T-helper 1 cell treated with Interleukin-12 subunit alpha and Interleukin-12 subunit beta and Interleukin-4 antibody, amounts not matched to agents 30 ng/mL and 1 ng/mL, for 36 hours (primary cell): ENCODE results near the gene RDH14. TPM values are rescaled to one million over a fixed set of nuclear protein-coding genes. Genes with fewer than 3 reads are reported as not detected.

ENCODE experiments used
- intact Hi-C: fragments of 100-400 bp; cut with micrococcal nuclease; formaldehyde crosslinking; loops from one replicate; pipeline ENCODE4 v1.15.1; 2024
- total RNA-seq: library from RNA; stranded (reverse); gene quantifications from 2 replicates; pipeline ENCODE4 v1.2.3, GENCODE V29; 2022

RDH14 gene
- total RNA-seq, 1 donor from 2014 or later, result 12.6 TPM

DNA sequence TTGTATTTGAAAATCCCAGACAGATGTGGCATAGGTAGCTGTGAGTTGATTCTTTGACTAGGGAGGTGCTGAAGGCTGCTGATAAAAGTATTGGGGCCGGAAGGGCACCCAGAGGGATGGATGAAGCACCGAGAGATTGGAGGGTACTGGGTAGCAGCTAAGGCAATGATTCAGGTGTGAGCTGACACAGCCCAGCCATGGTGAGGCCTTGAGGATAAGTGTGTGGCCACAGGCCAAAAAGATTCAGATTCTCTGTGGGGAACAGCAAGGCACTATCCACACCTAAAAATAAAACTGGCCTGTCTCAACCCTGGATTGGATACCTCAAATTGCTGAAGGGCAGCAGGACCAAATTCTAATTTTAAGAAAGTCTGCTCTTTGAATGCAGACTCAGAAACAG is 35.2 kb downstream of the RDH14 start:
- intact Hi-C loops, result loop anchor here (10.0 kb wide), 1 partner anchor 470 kb away; no protein-coding TSS in a partner anchor

DNA sequence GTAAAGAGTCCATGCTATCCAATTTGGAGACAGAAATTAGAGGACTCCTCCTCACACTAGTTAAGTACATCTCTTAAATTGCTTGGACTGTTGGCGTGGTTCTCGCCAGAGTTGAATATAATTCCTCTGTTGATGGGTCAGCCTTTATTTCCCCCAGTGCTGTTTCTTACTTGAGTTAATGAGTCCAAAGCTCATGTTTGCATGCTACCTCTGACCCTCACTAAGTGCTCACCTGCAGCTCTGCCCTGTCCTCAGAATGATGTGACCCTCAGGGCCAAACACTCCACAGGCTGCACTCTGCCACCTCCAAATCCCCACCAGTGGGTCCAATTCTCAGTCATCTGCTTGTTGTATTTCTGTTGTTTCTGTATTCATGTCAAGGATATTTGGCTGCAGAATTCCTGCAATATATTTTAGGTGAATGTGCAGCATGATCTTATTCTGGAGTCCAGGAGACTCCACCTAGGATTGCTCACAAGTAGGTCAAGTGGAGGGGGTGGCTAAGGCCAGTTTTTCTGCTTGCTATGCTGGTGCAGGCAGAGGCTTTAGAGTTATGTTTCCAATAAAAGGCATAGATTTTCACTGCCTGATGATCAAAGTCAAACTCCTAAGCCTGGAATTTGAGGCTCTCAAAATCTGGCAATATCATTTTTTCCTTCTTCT is 37.8 kb downstream of the RDH14 start:
- intact Hi-C loops, result loop anchor here (1.0 to 10.0 kb wide), 3 partner anchors 85 to 1576 kb away; no protein-coding TSS in a partner anchor

DNA sequence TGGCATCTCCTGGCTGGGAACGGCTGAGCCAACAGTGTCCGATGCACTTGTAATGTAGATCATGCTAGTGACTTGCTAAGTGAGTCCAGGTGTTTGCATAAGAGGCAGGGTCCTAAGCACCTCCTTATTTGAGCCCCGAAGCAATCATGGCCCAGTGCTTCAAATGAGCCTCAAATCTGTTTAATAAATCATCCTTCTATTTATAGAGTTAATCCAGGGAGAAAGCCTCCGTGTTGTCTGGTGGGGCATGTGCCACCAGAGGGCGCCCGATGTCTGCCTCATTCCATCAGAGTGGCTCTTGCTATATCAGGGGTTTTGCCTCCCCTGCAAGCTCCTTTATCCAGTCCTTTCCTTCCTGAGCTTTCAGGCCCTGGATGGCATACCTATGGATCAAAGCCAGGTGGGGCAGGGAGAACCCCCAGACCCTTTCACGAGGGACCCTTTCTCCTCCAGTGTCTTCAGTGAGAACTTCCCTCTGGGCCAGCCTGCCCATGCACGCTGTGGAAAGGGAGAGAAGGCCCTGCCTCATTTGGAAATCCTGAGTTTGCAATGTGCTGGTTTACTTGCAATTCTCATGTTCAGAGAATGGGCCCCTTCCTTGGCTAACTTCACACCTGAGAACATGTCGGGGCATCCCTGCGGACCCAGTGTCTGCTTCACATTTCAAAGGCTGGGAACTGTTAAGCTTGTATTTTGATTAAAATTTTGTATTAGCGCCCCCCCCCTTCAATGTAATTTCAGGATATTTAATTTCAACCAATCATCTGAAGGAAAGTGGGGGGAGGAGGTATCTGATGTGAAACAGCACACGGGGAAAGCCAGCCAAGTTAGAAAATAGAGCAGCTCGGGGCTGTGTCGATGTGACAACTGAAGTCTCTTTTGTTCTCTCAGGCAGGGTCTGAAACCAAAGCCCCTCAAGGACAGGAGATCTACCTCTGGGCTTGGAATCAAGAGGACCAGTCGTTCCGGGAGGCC is 39.7 kb downstream of the RDH14 start:
- intact Hi-C loops, result loop anchor here (1.0 to 10.0 kb wide), 8 partner anchors 40 to 1343 kb away; partner anchors contain the start of gene RDH14

DNA sequence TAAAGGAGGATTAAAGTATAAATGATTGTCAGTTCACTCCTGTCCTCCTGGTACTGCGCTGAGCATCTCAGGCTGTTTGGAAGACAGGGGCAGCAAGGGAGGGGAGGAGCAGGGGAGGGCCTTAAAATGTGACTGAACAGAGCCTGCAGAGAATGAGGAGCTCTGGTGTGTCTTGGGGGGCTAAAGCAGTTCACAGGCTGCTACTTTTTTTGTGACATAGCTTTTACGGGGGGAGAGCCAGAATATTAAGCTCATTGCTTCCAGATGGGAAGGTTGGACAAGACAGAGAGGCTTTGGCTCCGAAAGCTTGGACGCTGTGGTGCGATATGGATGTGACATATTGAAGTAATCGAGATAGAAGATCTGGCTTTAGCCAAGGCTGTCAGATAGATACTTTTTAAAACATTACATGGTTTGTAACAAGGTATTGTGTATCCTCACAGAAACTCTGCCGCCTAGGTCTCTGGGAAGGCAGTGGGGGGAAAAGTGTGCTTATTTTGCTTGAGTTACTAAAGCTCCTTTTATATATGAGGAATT is 40.5 kb downstream of the RDH14 start:
- intact Hi-C loops, result loop anchor here (1.0 to 10.0 kb wide), 8 partner anchors 40 to 1343 kb away; partner anchors contain the start of gene RDH14

DNA sequence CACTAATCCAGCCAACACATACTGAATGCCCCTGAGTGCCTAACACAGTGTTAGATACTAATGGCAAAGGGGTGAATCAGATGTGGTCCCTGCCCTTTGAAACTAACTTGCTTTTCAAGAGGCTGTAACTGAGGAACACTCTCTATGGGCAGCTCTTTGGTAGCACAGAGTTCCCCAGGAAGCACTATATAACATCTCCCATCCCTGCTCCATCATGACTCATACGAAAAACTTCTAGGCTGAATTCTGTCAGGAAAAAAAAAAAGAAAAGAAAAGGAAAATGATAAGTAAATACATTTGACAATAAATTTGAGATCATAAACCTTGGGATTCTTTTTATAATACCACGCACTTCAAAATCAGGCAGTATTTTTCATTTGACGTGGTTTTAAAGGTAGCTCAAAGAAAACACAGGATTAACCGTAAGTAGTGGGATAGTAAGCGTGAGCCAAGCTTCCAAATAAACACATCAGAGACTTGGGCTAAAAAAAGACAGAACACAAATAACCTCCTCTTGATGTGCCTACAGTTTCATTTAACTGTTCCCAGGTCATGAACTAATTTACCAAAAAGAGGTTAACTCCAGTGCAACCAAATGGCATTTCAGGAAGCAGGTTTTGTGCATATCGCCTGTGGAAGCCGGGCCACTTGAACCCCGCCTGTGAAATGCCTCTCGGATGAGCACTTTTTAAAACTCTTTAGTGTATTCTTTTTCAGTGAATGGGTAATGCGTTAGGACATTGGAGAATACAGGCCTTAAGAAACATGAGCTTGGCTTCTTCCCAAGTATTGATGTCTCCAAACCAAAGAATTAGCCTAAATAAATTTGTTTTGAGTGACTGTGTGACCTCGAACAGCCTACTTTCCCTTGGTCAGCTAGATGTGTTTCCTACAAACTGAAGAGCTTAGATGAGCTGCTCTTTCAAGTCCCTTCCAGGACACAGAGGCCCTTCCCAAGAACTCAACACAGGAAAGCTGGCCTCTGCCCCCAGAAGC is 42.0 kb downstream of the RDH14 start:
- intact Hi-C loops, result no loop called here

DNA sequence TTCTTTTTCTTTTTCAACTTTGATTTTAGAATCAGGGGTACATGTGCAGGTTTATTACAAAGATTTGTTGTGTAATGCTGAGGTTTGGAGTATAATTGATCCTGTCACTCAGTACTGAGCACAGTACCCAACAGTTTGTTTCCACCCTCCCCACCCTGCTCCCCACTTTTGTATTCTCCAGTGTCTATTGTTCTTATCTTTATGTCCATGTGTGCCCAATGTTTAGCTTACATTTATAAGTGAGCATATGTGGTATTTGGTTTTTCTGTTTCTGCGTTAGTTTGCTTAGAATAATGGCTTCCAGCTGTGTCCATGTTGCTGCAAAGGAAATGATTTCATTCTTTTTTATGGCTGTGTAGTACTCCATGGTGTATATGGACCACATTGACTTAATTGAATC is 43.1 kb downstream of the RDH14 start:
- intact Hi-C loops, result no loop called here

DNA sequence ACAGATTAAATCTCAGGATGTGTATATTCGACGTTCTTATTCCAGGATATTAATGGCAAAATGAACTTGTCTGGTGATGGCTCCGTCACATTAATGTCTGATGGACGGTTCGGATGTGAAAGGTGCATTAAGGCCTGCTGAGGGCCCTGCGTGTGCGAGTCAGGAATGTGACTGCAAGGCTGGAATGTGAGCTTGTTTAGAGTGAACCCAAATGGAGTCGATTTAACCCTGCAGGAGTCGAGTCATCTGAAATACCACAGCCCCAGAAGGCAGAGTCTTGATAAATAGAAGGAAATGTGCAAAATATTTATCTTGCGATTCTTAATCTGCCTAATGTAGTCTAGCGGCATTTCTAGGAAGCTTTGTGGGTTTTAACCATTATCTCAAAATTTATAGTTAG is 44.3 kb downstream of the RDH14 start:
- intact Hi-C loops, result no loop called here

DNA sequence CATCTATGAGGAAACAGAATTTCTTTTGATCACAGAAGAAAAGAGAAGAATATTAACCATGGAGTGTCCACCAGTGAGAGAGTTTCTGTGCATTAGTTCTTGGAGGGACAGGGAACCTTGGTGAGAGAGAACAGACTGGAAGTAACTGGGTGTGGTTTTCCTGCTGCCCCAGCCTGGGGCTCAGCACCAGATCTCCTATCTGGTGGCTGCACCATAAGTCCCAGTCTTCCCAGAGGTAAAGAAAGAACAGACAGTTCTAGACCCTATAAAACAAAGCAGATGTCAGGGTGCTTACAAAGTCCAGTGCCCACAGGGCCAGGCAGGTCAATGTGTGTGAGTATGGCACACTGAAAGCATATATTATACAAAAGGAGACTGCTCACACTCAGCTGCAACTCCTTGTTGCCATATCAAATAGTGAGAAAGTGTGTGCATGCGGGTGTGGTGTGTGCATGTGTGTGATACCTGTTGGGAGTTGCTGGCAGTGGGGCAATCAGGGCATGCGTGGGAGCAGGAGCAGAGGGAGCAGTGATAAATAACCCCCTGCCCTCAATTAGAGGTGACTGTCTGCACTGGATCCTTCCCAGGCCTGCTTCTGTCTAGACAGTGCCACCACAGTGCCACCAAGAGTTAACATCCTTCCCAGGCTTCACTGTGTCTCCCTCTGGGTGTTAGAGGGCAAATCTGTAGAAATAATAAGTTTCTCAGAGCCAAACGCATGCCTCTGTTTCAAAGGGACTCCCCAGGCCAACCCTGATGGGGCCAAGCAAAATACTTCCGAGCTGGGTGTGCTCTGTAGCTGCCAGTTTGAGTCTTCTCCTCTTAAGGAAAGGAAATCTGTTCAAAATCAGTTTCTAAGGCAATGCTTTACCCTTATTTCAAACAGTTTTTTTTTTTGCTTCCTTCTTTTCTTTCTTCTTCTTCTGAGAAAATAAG is 45.7 kb downstream of the RDH14 start:
- intact Hi-C loops, result no loop called here

DNA sequence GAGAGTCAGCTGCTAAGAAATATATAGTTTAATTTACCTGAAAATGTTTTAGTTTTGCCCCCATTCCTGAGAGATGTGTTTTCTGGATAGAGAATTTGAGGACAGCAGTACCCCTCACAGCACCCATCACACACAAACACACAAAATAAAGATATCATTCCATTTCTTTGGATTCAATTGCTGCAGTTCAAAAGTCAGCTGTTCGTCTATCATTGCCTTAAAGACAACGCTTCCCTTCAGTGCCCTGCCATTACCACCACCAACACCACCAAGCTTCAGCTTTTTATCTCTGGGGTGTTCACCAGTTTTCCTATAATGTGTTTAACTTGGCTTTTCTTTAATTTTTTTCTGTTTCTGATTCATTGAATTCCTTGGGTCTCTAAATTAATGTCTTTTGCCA is 49.7 kb downstream of the RDH14 start:
- intact Hi-C loops, result no loop called here

DNA sequence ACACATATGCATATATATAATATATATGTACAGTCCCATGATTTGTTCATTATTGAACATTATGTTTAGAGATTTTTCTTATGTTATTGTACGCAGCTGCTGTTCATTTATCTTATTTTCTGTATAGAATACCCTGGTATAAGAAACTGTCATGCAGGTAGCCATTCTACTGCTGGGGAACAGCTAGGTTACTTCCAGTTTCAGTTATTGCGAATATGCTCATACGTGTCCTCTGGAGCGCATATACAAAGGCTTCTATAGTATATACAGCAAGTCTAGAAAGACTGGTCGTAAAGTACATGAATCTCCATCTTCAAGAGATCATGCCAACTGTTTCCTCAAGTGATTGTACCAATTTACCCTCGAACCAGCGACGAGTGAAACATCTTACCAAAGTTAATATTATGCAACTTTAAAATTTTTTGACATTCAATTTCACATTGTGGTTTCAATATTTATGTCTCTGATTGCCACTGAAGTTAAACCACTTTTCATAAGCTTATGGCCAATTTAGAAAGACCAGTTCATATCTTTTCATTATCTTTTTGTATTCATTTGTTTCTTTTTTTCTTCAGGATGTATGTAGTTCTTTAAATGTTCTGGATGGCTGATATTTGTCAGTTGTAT is 53.5 kb downstream of the RDH14 start:
- intact Hi-C loops, result no loop called here

DNA sequence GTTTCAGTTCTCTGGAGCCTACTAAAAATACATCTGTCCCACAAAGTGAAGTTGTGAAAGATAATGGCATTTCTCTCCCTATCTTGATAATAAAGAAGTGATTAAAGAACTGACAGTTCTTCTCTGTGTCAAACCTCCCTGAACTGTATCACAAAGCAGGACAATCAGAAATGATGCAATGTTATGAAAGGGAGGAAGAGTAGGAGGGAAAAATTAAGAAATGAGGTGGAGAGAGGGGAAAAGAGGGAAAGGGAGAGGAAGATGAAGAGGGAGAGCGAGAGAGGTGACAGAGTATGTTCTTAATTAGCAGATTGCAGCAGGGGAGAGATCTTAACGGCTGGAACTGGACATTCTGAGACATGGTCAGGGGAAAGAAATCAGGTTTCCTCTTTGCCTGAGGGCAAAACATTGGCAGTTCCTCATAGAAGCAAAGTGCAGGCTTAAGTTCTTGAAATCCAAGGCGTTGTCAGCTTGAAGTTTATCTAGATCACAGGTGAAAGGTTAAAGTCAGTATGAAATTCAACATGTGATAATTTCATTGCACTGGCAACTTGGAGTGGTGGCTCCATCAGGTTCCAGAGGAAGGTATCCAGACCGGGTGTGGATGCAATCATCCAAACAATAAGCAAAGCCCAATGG is 54.6 kb downstream of the RDH14 start:
- intact Hi-C loops, result no loop called here

Other genes starting within 250 kb of the RDH14 start
- gene NT5C1B, start 28.9 kb upstream of the RDH14 start, total RNA-seq, result not detected in 2 replicates